BLaER1 treated with 17β-estradiol and CSF1 and Interleukin-3, amounts not matched to agents 10 nM and 100 nM (cell line): ENCODE measurements around the gene NLRC5.

ENCODE experiments used
- H3K27ac ChIP-seq, 11 experiments: shearing (Covaris generic); formaldehyde crosslinking; 2 replicates each; pipeline ENCODE4 v1.8.1; 2022
- H3K27me3 ChIP-seq, 11 experiments: shearing (Covaris generic); formaldehyde crosslinking; 2 replicates each; pipeline ENCODE4 v1.8.1; 2022
- H3K36me3 ChIP-seq, 11 experiments: shearing (Covaris generic); formaldehyde crosslinking; 2 replicates each; pipeline ENCODE4 v1.8.1; 2022
- H3K4me1 ChIP-seq, 10 experiments: shearing (Covaris generic); formaldehyde crosslinking; 2 replicates each; pipeline ENCODE4 v1.8.1; 2022
- H3K4me2 ChIP-seq, 11 experiments: shearing (Covaris generic); formaldehyde crosslinking; 2 replicates each; pipeline ENCODE4 v1.8.1; 2022
- H3K4me3 ChIP-seq, 10 experiments: shearing (Covaris generic); formaldehyde crosslinking; 2 replicates each; pipeline ENCODE4 v1.8.1; 2022
- H3K9ac ChIP-seq, 11 experiments: shearing (Covaris generic); formaldehyde crosslinking; 2 replicates each; pipeline ENCODE4 v1.8.1; 2022
- H3K9me3 ChIP-seq, 11 experiments: shearing (Covaris generic); formaldehyde crosslinking; replicated peaks in 1 of 11; 2 replicates each; pipeline ENCODE4 v1.8.1; 2022
- H4K20me1 ChIP-seq, 11 experiments: shearing (Covaris generic); formaldehyde crosslinking; 2 replicates each; pipeline ENCODE4 v1.8.1; 2022
- Cebpa-rat ChIP-seq, 11 experiments: shearing (Covaris generic); IDR thresholded peaks; 2 replicates each; pipeline ENCODE4 v1.8.1; 2022

NLRC5 gene

DNA sequence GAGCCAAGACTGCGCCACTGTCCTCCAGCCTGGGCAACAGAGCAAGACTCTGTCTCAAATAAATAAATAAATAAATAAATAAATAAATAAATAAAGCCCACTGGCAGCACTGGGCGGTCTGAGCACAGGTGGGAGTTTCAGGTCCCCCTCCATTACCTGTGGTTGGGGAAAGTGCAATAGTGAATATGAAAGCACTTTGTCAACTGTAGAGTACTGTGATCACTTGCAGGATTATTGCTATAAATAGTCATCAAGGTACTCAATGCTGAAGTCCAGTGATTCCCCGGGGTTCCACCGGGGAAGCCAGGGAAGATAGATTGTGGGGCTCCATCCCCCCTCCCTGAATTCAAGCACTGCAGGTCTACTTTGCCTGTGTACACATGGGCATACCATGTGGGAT, 60.3 kb downstream of the NLRC5 start:
- H3K27ac ChIP-seq, result peak overlapping the region in 1 of 11 experiments; percentile 7; a peak in 1 of 22 replicates
- H3K36me3 ChIP-seq, result peaks cover 34 to 100% (median 99%) of the 10 kb centered on the region in 11 experiments
- H3K4me1 ChIP-seq, result peaks cover 17 to 56% (median 30%) of the 10 kb centered on the region in 10 experiments
- TF ChIP-seq Cebpa-rat (IDR thresholded peaks at IDR 0.05), result no peak
- H4K20me1 ChIP-seq, result peaks cover 0 to 100% (median 80%) of the 10 kb centered on the region in 11 experiments; a peak in 16 of 22 replicates
- no peak overlapping the region for H3K4me3 ChIP-seq
- H3K9ac ChIP-seq, result peak overlapping the region in 2 of 11 experiments; percentile 5 to 38; a peak in 1 of 22 replicates
- H3K27me3 ChIP-seq, result no peaks in the 10 kb centered on the region
- H3K9me3 ChIP-seq, result no peaks in the 10 kb centered on the region
- no peak overlapping the region; a peak in 1 of 22 replicates for H3K4me2 ChIP-seq

DNA sequence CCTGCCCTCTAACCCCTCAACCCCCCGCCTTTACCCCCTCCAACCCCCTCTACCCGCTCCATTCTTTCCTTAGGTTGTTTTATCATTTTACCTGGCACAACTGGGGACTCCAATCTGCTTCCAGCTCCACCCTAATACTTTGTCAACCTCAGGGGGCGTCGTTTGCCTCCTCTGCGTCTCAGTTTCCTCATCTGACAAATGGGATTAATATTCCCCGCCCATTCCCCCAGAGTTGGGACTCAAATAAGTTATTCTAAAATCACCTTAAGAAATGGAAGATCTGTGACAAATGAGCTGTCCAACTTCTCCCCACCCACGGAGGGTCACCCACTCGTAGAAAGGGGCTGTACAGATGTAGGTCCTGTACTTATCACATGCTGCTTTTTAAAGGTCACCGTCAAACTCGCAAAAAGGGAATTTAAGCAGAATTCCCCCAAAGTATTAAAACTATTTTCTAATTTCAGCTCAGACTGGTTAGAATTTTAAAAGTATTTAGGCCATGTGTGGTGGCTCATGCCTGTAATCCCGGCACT, 62.4 kb downstream of the NLRC5 start:
- no peak overlapping the region for H3K4me3 ChIP-seq
- H3K27ac ChIP-seq, result no peak overlapping the region
- no peaks in the 10 kb centered on the region for H3K27me3 ChIP-seq
- H4K20me1 ChIP-seq, result peaks cover 0 to 100% (median 93%) of the 10 kb centered on the region in 11 experiments; a peak in 16 of 22 replicates
- no peak overlapping the region for H3K9ac ChIP-seq
- H3K4me2 ChIP-seq, result no peak overlapping the region
- no peaks in the 10 kb centered on the region for H3K9me3 ChIP-seq
- H3K36me3 ChIP-seq, result peaks cover 55 to 100% (median 100%) of the 10 kb centered on the region in 11 experiments
- TF ChIP-seq Cebpa-rat (IDR thresholded peaks at IDR 0.05), result no peak
- peaks cover 0 to 47% (median 11%) of the 10 kb centered on the region in 10 experiments; a peak in 13 of 20 replicates for H3K4me1 ChIP-seq

GRCh38 chr16:57053206-57053605, 63.8 kb downstream of the NLRC5 start:
- no peak overlapping the region for H3K4me3 ChIP-seq
- H3K4me2 ChIP-seq, result no peak overlapping the region; a peak in 1 of 22 replicates
- no peak for TF ChIP-seq Cebpa-rat (IDR thresholded peaks at IDR 0.05)
- H3K27ac ChIP-seq, result peak overlapping the region in 1 of 11 experiments; percentile 9; a peak in 1 of 22 replicates
- peak overlapping the region in 2 of 11 experiments; percentile 2 to 47; a peak in 2 of 22 replicates for H3K9ac ChIP-seq
- peaks cover 0 to 47% (median 10%) of the 10 kb centered on the region in 10 experiments; a peak in 11 of 20 replicates for H3K4me1 ChIP-seq
- peaks cover 55 to 100% (median 100%) of the 10 kb centered on the region in 11 experiments for H3K36me3 ChIP-seq
- H3K9me3 ChIP-seq, result no peaks in the 10 kb centered on the region
- peaks cover 0 to 100% (median 93%) of the 10 kb centered on the region in 11 experiments; a peak in 16 of 22 replicates for H4K20me1 ChIP-seq
- H3K27me3 ChIP-seq, result no peaks in the 10 kb centered on the region

DNA sequence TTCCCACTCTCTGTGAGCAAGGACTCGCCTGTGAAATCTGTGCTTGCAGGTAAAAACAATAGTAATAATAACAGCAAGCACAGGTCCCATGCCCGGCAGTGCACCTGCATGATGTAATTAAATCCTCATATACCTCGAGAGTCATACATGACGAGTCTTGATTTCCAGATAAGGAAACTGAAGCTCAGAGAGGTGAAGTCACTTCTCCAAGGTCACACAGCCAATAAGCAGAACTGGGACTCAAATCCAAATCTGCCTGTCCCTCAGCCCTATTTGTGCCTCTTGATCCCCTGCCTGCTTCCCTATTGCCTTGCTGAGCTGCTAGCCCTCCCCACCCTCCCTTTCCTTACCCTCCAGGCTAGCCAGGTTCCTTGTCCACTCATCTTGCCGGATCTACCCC, 65.0 kb downstream of the NLRC5 start:
- no peak overlapping the region; a peak in 1 of 22 replicates for H3K4me2 ChIP-seq
- no peaks in the 10 kb centered on the region for H3K9me3 ChIP-seq
- H3K4me1 ChIP-seq, result peaks cover 0 to 57% (median 21%) of the 10 kb centered on the region in 10 experiments; a peak in 16 of 20 replicates
- no peak for TF ChIP-seq Cebpa-rat (IDR thresholded peaks at IDR 0.05)
- H3K9ac ChIP-seq, result no peak overlapping the region
- no peak overlapping the region for H3K4me3 ChIP-seq
- H3K27me3 ChIP-seq, result no peaks in the 10 kb centered on the region
- H3K36me3 ChIP-seq, result peaks cover 52 to 100% (median 100%) of the 10 kb centered on the region in 11 experiments
- no peak overlapping the region for H3K27ac ChIP-seq
- peaks cover 0 to 100% (median 96%) of the 10 kb centered on the region in 11 experiments; a peak in 16 of 22 replicates for H4K20me1 ChIP-seq

DNA sequence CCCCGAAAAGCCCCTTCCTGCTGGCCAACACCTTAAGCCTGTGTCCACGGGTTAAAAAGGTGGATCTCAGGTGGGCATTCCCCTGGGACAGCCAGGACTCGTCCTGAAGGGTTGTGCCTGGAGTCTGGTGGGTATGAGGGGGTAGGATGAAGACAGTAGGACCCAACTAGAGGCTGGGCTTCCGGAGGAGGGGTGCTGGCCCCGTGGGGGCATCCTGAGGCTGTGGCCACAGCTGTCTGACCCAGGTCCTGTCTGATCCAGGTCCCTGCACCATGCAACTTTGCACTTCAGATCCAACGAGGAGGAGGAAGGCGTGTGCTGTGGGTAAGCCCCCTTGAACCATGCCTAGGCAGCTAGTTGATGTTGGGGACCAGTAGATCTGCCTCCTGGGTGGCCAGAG, 65.4 kb downstream of the NLRC5 start:
- Histone ChIP-seq H3K27ac (no peak overlapping the region), H3K4me2 (no peak overlapping the region; a peak in 1 of 22 replicates), H3K9me3 (no peaks in the 10 kb centered on the region), H3K4me3 (no peak overlapping the region), H3K4me1 (peaks cover 2 to 61% (median 24%) of the 10 kb centered on the region in 10 experiments; a peak in 16 of 20 replicates), H3K36me3 (peaks cover 50 to 100% (median 100%) of the 10 kb centered on the region in 11 experiments), H4K20me1 (peaks cover 0 to 100% (median 98%) of the 10 kb centered on the region in 11 experiments; a peak in 16 of 22 replicates), H3K27me3 (no peaks in the 10 kb centered on the region), H3K9ac (no peak overlapping the region)
- no peak for TF ChIP-seq Cebpa-rat (IDR thresholded peaks at IDR 0.05)

DNA sequence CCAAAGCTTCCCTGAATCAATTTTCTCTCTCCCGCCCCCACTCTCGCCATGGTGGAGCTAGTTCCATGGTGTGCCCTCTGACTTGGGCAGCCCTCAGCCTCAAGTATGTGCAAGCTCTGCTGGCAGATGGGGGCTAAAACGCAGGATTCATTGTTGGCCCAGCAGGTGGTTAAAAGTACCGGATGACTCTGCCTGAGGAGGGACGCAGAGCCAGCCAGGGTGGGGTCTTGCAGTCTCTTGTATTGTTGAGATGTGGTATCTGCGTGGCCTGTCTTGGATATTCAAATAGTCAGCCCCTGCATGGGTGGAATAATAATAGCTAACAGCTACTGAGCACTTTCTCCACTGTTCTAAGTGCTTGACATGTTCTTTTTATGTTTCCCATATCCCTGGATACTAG, 66.3 kb downstream of the NLRC5 start:
- Histone ChIP-seq H3K4me3 (no peak overlapping the region), H3K9ac (no peak overlapping the region), H3K27ac (no peak overlapping the region), H3K9me3 (no peaks in the 10 kb centered on the region), H3K27me3 (no peaks in the 10 kb centered on the region), H4K20me1 (peaks cover 0 to 100% (median 97%) of the 10 kb centered on the region in 11 experiments; a peak in 16 of 22 replicates), H3K36me3 (peaks cover 49 to 100% (median 100%) of the 10 kb centered on the region in 11 experiments), H3K4me1 (peaks cover 11 to 65% (median 30%) of the 10 kb centered on the region in 10 experiments), H3K4me2 (no peak overlapping the region)
- no peak for TF ChIP-seq Cebpa-rat (IDR thresholded peaks at IDR 0.05)

- Histone ChIP-seq H3K27ac (peak overlapping the region in 1 of 11 experiments; percentile 6; a peak in 2 of 22 replicates), H3K4me2 (peak overlapping the region in 5 of 11 experiments; percentile 7 to 41 (median 21); a peak in 7 of 22 replicates), H3K9me3 (peaks cover 0 to 5% (median 0%) of the 10 kb centered on the region in 11 experiments; a peak in 2 of 22 replicates), H3K36me3 (peaks cover 40 to 100% (median 100%) of the 10 kb centered on the region in 11 experiments), H3K9ac (peak overlapping the region in 2 of 11 experiments; percentile 9 to 18; a peak in 4 of 22 replicates), H3K4me3 (no peak overlapping the region), H4K20me1 (peaks cover 0 to 100% (median 86%) of the 10 kb centered on the region in 11 experiments; a peak in 16 of 22 replicates), H3K4me1 (peaks cover 28 to 67% (median 44%) of the 10 kb centered on the region in 10 experiments), H3K27me3 (no peaks in the 10 kb centered on the region)
- TF ChIP-seq Cebpa-rat (IDR thresholded peaks at IDR 0.05), result no peak
These were observed 69.0 kb downstream of the NLRC5 start for GRCh38 chr16:57058291-57058861.

- peaks cover 0 to 7% (median 0%) of the 10 kb centered on the region in 11 experiments; a peak in 2 of 22 replicates for H3K9me3 ChIP-seq
- H3K4me1 ChIP-seq, result peaks cover 28 to 56% (median 44%) of the 10 kb centered on the region in 10 experiments
- peak overlapping the region in 10 of 11 experiments; percentile 17 to 67 (median 52); a peak in 16 of 22 replicates for H3K27ac ChIP-seq
- H3K4me2 ChIP-seq, result peak overlapping the region in 10 of 11 experiments; percentile 31 to 71 (median 48); a peak in 21 of 22 replicates
- H4K20me1 ChIP-seq, result peaks cover 0 to 98% (median 72%) of the 10 kb centered on the region in 11 experiments; a peak in 16 of 22 replicates
- no peaks in the 10 kb centered on the region for H3K27me3 ChIP-seq
- H3K4me3 ChIP-seq, result no peak overlapping the region
- H3K36me3 ChIP-seq, result peaks cover 31 to 100% (median 93%) of the 10 kb centered on the region in 11 experiments
- peak overlapping the region in 10 of 11 experiments; percentile 17 to 58 (median 46); a peak in 15 of 22 replicates for H3K9ac ChIP-seq
- TF ChIP-seq Cebpa-rat (IDR thresholded peaks at IDR 0.05), result no peak
These were observed 71.1 kb downstream of the NLRC5 start for GRCh38 chr16:57060323-57061083.
